ENCODE data around the gene API5.
A peak's percentile ranks its signal among the peaks of the same experiment; 100 is the strongest.
"Not testable (repeated sequence)": the region's sequence is repeated elsewhere in the genome, so short reads cannot be mapped to it uniquely, and the experiment has no call there.

API5 gene

DNA sequence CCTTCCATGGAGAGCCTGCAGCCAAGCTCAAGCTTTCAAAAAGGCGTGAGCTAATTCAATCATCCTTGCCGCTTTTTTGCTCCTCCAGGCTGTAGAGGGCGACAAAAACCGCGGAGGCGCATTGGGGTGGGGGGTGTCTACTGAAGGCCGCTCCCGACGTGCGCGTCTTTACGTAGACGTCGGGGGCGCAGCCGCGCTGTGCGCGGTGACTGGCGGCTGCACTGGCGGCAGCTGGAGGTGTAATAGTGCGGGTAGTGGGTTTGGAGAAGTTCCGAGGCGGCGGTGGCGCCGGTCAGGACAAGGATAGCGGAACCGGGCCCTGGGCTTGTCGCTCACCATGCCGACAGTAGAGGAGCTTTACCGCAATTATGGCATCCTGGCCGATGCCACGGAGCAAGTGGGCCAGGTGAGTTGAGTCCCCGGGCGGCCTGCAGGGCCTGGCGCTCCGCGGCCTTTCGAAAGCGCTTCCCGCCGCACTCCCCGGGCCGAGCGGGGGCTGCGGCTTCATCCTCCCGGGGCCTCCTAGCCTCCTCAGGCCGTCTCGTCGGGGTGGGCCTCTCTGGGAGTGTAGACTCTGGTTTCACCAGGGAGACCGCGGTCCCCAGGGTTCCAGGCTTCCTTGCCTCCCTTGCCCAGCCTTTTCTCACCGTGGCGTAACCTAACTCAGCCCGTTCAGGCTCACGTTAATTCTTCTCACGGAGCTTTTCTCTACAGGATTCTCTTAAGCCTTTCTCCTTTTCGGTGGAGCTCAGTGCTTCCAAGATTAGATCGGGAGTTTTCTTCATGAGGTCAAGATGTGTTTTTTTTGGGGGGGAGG lies at the start of gene API5:
Gene API5 (plus strand): TSS at position 206 of the 817 bp plus-strand sequence. CDS start 132 bp downstream, at position 338.
- DNase-seq (ENCODE audit: low read depth in 2 of 3, low spot score in 2 of 3), result peak; percentile 71 to 83 (median 75)

DNA sequence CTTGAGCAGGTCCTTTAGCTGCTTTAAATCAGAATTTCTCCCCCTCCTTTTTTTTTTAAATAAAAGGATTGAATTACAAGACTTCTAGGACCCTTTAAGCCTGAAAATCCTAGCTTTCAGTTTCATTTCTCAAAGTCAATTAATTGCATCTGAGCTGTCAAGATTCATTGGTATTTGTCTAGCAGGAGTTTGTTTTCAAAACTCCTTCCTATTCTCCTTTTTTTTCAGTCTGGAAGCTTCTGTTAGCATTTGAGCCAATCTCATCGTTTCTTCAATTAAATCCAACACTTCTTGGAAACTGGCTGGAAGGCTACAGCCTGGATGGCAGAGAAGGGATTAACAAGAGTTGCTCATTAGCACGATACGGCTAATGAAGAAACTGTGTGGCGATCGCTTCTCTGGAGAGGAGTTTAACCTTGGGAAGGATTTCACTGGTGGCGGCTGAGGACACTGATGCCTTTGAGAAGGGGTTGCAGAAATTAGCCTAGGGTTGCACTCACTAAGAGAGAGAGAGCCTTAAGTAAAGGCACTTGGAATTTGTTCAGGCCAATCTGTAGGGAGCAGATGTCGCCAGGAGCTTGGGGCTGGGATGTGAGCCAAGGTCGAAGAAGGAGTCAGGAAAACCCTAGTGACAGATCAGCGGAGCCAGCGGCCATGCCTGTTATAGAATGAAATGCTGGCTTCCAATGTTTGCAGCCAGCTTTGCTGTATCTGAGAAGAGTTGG lies 43.8 kb upstream of the API5 start:
- DNase-seq (ENCODE audit: low read depth in 2 of 3, low spot score in 2 of 3), result no peak

DNA sequence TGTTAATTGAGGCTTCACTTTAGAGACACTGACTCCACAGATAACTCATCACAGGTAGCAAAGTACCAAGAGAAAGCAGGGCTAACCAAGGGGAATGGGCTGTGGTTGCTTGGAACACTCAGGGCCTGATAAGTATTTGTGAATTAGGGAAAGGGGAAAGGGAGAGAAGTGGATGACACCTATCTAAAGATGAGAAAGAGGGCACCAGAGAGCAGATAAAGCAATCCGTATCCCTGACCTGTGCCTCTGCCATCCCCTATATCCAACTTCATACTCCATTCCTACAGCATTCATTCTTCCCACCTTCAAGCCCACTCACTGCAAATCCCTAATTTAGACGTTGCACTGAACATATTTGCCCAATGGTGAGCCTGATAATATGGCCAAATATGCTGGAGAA lies 43.0 kb upstream of the API5 start:
- DNase-seq (ENCODE audit: low read depth in 2 of 3, low spot score in 2 of 3), result no peak

DNA sequence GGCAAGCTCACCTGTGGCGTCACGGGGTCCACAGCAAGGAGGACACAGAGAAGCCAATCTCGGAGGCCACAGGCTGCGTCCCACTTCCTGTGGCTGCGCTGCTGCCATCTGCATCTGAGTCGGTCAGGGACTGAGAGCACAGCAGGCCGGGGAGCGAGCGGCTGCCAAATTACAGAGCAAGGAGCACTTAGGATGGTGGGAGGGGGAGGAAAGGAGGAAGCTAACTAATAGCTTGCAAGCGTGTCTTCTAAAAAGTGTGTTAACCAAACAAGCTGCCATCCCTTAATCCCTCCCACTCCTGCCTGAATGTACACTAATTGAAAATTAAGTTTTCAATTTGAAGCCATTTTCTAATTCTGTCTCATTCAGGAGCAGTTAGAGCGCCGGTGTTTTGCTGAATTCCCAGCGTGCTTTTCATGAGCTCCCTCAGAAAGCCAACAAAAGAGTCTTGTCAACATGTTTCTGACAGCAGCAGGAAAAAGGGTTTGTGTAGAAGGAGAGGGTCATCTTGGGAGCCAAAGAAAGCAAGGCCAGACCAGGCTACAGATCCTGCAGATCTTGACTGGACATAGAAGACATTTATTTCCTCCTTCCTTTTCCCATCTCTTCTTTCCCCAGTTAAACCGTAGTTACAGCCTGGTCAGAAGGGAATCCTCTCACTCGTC lies 42.4 kb upstream of the API5 start:
- no peak for DNase-seq (ENCODE audit: low read depth in 2 of 3, low spot score in 2 of 3)

DNA sequence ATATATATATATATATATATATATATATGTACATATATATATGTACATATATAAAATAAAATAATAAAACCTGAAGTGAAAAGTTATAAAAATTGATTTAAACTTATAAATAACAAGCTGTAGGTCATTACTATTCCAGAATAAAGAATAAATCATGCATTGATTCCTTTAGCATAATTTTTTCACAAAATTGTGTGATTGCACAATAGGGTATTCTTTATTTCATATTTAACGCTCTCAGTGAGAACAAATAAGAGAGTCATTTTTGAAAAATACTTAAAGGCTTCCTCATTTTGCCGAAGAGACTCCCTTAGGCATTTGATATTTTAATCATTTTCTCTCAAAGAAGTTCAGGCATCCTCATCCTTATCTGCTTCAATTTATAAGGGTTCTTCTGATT lies 41.3 kb upstream of the API5 start:
- no peak for DNase-seq (ENCODE audit: low read depth in 2 of 3, low spot score in 2 of 3)

DNA sequence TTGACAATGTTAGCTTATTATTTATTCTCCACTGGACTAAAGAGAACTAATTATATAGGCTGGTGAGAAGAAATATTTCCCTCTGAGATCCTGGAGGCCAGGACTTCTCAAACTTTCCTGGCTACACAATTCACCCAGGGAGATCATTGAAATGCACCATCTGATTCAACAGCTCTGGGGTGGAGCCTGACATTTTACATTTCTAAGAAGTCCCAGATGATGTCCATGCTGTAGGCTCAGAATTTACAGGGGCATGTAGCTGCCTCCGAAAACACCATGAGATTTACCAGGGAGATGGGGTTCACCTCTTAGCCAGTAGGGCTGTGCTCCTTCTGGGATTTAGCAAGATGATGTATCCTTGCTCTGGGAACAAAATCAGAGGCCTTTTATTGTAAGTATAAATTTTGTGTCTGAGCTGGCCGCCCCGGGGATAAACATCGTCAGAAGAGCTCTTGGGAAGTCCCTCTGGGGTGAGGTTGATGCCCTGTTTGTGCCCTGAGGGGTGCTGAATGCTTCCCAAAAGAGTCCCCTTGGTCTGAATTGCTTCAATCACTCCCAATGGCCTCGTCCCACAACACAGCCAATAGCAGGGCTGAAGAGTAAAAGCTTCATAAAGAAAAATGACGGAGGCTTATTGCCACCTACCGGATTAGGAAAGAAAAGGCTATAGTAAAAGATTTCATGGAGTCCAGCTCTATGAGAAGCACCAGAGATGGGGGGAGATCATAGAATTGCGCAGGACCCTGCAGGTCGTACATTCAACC lies 33.4 kb upstream of the API5 start:
- DNase-seq (ENCODE audit: low read depth in 2 of 3, low spot score in 2 of 3), result no peak

DNA sequence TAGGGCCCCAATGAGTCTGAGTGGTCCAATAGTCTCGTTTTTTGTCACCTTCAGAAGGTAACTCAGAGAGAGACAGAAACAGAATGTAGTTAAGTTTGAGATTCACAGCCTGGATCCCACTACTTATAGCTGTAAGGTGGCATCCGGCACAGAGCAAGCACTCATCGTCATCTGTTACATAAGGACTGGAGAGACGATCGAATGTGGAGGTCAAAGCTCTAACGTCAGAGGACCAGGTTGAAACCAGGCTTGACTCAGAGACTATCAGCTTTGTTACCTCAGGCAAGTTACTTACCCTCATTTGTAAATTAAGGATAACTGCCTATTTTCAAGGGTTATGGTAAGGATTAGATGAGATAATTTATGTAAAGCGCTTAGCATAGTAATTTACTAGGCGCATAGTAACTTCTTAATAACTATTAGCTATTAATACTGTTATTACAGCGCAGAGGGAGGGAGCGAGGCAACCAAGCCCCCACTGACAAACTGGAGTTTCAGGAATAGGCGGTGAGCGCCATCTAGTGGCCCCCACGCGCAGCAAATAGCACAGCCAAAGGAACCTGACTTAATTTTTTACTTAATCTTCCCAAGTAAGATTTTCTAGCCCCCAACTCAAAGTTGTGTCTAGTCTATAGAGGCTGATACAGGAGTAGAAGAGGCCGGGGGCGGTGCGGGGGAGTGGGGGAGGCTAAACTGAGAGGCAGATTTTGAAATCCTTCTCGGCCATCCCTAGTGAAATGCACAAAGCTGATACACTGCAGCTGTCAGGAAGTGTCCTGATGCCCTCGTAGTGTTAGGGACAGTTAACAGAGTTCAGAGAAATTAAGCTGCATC lies 29.0 kb upstream of the API5 start:
- DNase-seq (ENCODE audit: low read depth in 2 of 3, low spot score in 2 of 3), result peak in 1 of 3 experiments; percentile 27

DNA sequence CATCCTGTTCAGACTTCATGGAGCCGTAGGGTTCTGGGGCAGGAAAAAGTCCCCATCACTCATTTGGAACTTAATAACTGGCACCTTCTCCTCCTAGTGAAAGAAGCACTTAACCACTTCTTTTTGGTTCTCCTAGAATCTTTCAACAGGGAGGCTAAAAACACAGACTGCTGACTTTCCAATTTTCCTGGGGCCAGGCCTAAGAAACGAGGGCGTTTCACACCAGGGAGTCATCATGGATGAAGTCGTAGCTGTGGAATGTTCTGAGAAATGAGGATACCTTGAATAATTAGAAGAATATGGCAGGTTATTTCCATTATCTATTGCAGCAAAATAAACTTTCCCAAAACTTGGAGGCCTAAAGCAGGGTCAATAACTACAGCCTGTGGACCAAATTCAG lies 26.0 kb upstream of the API5 start:
- DNase-seq (ENCODE audit: low read depth in 2 of 3, low spot score in 2 of 3), result no peak

DNA sequence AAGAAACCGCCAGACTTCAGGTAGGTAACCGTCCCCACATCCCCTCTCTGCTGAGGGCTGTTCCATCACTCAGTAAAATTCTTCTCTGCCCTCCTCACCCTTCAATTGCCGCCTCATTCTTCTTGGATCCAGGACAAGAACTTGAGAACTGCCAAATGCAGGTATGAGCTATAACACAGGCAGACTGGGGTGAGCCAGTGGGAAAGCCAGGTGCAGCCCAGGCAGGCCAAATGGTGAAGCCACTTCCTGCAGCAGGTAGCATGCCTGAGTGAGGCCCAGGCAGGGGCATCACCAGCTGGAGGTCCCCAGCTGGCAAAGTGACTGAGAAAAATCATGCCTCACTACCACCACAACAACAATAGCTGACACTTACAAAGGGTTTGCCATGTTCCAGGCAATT lies 22.4 kb upstream of the API5 start:
- no peak for DNase-seq (ENCODE audit: low read depth in 2 of 3, low spot score in 2 of 3)

DNA sequence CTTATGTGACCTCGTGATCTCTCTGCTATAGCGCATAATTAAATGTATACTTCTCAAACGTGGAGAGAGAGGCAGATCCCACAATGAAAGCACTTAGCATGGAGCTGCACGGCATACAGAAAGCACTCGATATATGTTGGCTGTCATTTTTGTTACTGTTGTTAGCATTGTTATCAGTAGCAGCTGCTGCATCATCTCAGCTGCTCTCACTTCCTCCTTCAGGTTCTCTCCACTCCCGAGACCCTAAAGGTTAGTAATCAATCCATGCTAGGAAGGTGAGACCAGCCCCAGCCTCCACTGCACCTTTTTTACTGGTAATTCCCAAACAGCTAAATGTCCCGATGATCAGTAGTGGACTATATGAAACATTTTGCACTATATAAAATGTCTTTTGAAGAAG lies 13.4 kb upstream of the API5 start:
- DNase-seq (ENCODE audit: low read depth in 2 of 3, low spot score in 2 of 3), result no peak

DNA sequence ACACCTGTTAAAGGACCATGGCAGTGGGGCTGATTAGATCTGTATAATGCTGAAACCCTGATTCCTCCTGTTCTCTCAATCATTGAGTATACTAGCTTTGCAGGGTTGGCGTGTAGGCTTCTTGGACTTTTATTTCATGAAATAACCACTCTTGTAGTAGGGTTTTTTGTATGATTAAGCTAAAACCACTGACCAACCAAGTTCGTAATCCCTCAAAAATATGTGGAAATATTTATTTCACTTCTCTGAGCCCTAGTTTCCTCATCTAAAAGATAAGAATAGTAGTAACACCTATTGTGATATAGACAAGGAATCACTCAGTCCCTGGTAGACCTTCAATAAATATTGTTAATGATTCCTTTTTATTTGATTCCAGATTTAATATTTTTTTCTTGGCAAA lies 4.2 kb downstream of the API5 start:
- no peak for DNase-seq (ENCODE audit: low read depth in 2 of 3, low spot score in 2 of 3)

DNA sequence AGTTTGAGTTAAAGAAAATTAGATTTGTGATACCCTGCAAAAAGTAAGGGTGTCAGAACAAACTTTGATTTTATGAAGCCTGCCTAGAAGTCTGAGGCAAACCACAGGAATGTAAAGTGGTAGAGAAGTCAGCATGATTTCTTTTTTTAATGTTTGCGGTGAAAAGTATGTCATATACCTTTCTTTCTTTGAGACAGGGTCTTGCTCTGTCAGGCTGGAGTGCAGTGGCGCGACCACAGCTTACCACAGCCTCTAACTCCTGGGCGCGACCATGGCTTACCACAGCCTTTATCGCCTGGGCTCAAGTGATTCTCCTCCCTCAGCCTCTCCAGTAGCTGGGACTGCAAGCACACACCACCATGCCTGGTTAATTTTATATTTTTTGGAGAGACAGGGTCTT lies 4.7 kb downstream of the API5 start:
- DNase-seq (ENCODE audit: low read depth in 2 of 3, low spot score in 2 of 3), result peak in 1 of 3 experiments; percentile 15

DNA sequence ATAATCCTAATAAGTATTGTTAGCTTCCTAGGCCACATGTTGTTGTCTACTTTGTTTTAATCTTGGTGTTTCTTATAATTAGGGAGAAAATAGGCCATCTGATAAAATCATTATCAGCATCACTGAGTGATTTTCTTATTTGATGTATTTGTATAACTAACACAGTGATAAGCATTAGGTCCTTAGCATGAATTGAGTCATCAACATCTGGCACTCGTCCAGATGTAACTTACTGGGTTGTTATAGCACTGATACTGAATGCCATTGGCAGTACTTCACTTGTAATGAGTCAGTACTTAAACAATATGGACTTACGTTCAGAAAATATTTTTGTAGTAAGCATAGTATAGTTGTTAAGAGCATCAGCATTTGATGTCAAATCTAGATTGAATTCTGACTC lies 16.2 kb downstream of the API5 start:
- DNase-seq (ENCODE audit: low read depth in 2 of 3, low spot score in 2 of 3), result no peak

DNA sequence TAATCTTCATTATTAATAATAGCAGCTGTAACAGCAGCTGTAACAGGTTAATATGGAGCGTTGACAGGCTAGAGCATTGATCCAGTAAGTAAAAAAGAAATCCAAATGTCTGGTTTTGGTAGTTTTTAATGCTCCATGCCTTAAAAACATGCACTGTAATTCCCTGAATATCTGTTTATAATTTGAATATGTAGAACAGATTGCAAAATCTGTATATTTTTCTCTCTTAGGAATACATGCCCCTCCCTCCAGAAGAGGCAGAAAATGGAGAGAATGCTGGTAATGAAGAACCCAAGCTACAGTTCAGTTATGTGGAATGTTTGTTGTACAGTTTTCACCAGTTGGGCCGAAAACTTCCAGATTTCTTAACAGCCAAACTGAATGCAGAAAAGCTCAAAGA lies 16.7 kb downstream of the API5 start:
- no peak for DNase-seq (ENCODE audit: low read depth in 2 of 3, low spot score in 2 of 3)

DNA sequence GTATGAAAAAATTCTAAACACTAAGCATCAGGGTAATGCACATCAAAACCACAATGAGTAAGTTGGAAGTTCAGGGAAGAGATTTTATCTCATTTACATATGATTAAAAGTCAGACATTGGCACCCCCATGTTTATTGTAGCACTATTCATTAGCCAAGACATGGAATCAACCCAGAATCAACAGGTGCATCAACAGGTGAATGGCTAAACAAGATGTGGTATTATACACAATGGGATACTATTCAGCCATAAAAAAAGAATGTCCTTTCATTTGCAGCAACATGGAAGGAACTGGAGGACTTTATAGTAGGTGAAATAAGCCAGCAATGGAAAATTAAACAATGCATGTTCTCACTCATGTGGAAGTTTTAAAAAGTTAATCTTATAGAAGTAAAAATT lies 29.4 kb downstream of the API5 start:
- no peak for DNase-seq (ENCODE audit: low read depth in 2 of 3, low spot score in 2 of 3)

DNA sequence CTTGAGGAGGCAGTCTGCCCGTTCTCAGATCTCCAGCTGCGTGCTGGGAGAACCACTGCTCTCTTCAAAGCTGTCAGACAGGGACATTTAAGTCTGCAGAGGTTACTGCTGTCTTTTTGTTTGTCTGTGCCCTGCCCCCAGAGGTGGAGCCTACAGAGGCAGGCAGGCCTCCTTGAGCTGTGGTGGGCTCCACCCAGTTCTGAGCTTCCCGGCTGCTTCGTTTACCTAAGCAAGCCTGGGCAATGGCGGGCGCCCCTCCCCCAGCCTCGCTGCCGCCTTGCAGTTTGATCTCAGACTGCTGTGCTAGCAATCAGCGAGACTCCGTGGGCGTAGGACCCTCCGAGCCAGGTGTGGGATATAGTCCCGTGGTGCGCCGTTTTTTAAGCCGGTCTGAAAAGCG lies 39.6 kb downstream of the API5 start:
- DNase-seq (ENCODE audit: low read depth in 2 of 3, low spot score in 2 of 3), result not testable (repeated sequence)

DNA sequence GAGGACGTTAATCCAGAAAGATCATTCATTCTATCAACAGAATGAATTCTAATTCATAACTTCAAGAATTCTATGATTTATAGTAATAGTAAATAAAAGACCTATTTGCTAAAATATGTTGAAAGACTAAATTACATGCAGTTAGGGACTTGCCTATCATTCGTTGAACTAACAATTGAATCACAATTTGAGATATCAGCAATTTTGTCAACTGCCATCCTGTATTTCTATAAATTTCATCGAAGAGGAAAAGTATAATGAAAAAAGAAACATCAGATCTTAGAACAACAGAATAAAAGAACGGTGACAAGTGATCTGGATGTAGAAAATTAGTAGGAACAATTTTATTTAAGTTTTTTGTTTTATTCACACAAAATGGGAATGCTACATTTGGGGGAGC lies 42.5 kb downstream of the API5 start:
- no peak for DNase-seq (ENCODE audit: low read depth in 2 of 3, low spot score in 2 of 3)

DNA sequence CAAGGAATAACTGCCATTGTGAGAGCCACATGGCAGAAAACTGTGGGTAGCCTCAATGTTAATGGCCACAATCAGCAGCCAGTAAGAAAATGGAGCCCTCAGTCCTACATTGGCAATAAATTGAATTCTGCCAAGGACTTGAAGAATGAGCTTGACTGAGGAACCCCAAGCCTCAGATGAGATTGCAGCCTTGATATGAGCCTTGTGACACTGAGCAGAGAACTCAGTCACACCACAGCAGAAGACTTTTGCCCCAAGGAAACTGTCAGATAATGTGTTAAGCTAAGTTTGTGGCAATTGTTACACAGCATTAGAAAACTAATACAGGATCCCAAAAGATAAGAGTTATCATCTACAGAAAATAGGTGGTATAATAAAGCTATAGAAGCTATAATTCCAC lies 44.5 kb downstream of the API5 start:
- no peak for DNase-seq (ENCODE audit: low read depth in 2 of 3, low spot score in 2 of 3)

DNA sequence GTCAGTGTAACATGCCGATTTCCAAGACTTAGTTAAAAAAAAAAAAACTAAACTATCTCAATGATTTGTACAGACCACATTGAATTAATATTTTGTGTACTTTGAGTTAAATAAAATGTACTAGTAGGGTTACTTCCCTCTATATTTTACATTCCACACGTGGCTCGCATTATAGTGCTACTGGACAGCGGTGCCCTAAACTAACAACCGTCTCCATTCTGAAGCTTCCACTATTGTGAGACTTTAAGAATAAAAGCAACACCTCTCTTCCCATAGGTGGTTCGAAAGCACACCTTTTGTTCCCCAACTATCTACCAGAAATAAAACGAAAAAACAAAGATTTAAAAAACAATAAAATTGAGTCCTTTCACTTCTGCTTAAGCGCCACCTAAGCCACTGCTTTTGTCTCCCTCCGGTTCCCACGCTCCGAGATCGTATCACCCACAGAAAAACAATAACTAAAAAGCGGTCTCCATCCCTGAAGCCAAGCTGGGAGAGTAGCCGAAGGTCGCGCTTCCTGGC lies 46.5 kb downstream of the API5 start:
- no peak for DNase-seq (ENCODE audit: low read depth in 2 of 3, low spot score in 2 of 3)

DNA sequence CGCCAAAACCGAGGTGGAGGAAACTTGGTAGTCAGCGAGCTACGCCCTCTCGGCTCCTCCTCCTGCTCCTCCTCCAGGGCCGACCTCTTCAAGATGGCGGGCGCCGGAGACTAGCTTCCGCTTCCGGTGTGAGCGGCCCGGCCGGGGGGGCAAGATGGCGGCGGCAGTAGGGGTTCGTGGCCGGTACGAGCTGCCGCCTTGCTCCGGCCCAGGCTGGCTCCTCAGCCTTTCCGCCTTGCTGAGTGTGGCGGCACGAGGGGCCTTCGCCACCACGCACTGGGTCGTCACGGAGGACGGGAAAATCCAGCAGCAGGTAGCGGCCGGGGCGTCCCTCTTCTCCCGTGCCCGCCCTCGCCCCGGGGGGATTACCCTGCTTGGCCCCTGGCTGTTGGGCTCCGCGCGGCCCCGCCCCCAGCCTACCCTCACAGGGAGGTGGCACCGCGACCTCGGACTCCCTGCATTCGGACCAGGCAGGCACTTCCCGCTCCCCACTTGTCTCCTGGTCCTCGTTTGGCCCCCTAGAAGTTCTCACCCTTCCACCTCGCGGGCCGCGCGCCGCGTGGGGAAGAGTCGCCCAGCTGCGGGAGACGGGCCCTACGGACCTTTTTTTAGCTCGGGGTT lies 47.1 kb downstream of the API5 start, which contains the start of gene TTC17:
Gene TTC17 (plus strand): TSS at position 120 of the 621 bp plus-strand sequence. CDS start 35 bp downstream, at position 155.
- DNase-seq (ENCODE audit: low read depth in 2 of 3, low spot score in 2 of 3), result peak; percentile 81 to 88 (median 81)

Measured in activated CD8-positive, alpha-beta memory T cell treated with anti-CD3 and anti-CD28 coated beads for 48 hours (primary cell).